NCI-H2227 (cell line): ENCODE measurements around the gene SND1.

Source experiments
- DNase-seq: peaks from one replicate; lab custom pipeline; 2025; ENCODE audit not compliant: unreplicated experiment; lab: John Stamatoyannopoulos, UW

The SND1 gene

DNA sequence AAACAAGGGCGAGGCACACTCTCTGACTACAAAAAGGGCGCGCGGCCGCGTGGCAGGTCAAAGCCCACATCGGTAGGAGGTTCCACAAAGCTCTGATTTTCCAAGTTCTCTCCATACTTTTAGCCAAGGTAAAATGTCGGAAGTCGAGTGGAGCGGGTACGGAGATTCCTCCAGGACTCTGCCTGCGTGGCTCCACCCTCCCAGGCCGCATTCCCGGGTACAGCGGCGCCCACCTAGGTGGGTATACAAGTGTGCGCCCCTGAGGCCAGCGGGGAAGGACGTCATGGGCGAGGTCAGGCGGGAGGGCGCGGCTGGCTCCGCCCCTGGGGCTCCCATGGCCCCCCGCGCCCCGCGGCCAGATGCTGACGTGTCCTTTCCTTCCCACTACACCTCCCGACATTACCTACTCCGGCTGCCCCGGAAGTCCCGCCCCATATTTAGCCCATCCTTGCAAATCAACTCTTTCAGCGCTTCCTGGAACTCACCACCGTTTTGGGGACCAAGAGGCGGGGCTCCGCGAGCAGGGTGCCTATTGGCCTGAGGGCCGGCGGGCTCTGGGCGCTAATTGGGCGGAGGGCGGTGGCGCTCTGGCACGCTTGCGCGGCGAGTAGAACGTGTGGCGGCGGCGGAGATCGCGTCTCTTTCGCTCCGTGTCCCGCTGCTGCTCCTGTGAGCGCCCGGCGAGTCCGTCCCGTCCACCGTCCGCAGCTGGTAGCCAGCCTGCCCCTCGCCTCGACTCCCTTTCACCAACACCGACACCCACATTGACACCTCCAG lies at the start of gene SND1:
TSS of gene SND1 (plus strand) at position 639 of the 777 bp plus-strand sequence. CDS start 180 bp downstream, outside the sequence.
- DNase-seq = peak; percentile 99

DNA sequence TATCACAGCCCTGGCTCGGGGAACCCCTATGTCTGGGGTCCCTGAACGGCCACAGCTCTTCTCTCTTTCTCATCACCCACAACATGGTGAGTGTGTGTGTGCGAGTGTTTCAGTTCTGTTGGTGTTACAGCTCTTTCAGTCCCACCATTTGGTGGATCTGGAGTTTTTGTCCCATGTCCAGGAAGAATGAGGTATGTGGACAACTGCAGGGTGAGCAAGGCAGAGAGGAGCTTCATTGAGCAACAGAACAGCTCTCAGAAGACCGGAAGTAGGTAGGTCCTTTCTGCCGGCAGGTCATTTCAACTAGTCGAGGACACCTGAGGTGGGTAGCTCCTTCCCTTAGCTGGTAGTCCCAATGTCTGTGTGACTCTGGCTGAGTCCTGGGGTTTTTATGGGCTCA lies 43.5 kb upstream of the SND1 start:
- DNase-seq = no peak

GRCh38 chr7:127609297-127609696 lies 42.7 kb upstream of the SND1 start:
- no peak for DNase-seq

- no peak for DNase-seq
Measured at GRCh38 chr7:127612263-127612662, 39.7 kb upstream of the SND1 start.

- DNase-seq = no peak
Measured at GRCh38 chr7:127616724-127617123, 35.3 kb upstream of the SND1 start.

GRCh38 chr7:127618042-127618441 lies 34.0 kb upstream of the SND1 start, which contains the start of gene PAX4:
Gene PAX4, minus strand, starts transcription at chr7:127618142. Its CDS starts 2,214 bp downstream, at chr7:127615928.
- no peak for DNase-seq

DNA sequence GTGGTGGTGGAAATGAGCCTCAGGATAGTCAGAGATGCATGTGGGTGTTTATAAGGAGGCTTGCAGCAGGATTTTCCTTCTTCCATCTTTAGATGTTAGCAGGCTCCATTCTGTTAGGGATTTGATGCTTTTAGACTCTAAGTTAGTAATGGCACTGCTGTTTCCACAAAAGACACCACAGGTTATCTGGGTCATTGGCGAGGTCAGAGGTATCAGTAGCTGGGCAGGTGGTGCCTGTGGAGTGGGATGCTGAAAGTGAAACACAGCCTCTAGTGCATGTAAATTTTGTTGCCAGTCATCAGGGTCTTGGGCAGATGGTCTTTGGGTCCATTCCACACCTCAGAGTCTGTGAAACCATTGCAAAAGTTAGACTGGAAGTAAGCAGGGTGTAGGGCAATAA lies 33.2 kb upstream of the SND1 start:
- no peak for DNase-seq

- peak; percentile 19 for DNase-seq
Measured at GRCh38 chr7:127619681-127620405, 32.2 kb upstream of the SND1 start.

- no peak for DNase-seq
Measured at GRCh38 chr7:127620406-127621233, 31.4 kb upstream of the SND1 start.

DNA sequence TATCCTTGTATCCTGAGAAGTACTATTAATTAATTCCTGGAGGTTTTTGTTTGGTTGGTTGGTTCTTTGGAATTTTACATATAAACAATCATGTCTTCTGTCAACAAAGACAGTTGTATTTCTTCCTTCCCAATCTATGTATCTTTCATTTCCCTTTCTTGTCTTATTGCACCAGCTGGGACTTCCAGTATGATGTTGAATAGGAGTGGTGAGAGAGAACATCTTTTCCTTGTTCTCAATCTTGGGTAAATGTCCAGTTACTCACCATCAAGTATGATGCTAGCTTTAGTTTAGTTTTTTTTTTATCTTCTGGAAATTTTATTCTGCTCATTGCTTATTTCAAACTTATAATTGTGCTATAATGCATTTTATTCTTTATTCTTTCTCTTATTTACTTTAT lies 26.7 kb upstream of the SND1 start:
- no peak for DNase-seq

- no peak for DNase-seq
Measured at GRCh38 chr7:127628445-127628844, 23.5 kb upstream of the SND1 start.

- peak; percentile 31 for DNase-seq
Measured at GRCh38 chr7:127629268-127629854, 22.6 kb upstream of the SND1 start.

GRCh38 chr7:127632276-127632910 lies 19.6 kb upstream of the SND1 start:
- DNase-seq = no peak

GRCh38 chr7:127635659-127636285 lies 16.2 kb upstream of the SND1 start:
- DNase-seq = peak; percentile 37

- no peak for DNase-seq
Measured at GRCh38 chr7:127638197-127638596, 13.8 kb upstream of the SND1 start.

- DNase-seq = no peak
Measured at GRCh38 chr7:127644484-127644883, 7.5 kb upstream of the SND1 start.

GRCh38 chr7:127647636-127648035 lies 4.4 kb upstream of the SND1 start:
- no peak for DNase-seq

DNA sequence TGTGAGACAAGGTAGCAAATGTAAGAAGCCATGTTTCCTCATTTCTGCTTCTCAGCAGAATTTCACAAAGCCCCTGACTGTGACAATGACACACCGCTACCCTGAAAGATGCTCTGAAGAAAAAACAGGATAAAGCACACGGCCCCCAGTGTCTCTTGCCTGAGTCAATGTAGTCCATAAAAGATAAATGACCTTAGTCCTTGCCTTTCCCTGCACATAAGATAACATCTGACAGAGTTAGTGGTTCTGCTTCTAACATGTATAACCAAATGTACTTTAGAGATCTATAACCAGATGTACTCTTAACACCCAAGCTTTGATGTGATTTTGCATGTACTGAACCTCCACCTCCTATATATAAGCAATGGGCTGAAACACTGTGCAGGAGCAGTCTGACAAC lies 3.0 kb upstream of the SND1 start:
- no peak for DNase-seq

DNA sequence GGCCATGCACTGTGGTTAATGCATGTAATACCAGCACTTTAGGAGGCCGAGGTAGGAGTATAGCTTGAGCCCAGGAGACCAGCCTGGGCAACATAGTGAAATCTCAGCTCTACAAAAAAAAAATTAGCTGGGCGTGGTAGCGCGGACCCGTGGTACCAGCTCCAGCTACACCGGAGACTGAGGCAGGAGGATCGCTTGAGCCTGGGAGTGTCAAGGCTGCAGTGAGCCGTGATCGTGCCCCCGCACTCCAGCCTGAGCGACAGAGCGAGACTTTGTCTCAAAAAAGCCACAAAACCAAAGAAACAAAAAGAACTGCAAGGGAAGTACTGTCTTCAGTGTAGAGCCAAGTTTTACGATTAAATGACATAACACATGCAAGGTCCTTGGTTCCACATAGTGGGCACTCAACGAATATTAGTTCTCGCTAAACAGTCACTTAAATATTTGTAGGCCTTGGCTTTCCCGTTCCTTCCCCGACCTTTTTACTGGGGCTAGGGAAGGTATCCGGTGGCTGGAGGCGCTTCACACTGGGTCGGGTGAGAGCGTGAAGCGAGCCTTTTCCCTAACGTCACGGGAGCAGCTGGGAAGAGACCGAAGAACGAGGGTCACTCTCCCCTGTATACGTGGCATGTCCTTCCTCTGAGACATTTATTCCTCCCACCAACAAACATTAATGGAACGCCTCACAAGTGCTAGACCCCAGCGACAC lies 993 bp upstream of the SND1 start:
- peak; percentile 77 for DNase-seq
